GM23338 (cell line): ENCODE data around the gene RIOK3. TPM values are rescaled to one million over a fixed set of nuclear protein-coding genes. Genes with fewer than 3 reads are reported as not detected.

Experiments used
- ATAC-seq: fragments of 200-7000 bp; cut with Tn5 transposase; 3 replicates; pipeline ENCODE4 v1.9.1; 2020
- DNase-seq: peaks from one replicate; pipeline ENCODE4 v3.0.0-alpha.2; 2015; ENCODE audit warnings: low spot score
- H2AFZ ChIP-seq: fragments of 200-600 bp; sonication (generic); 2 replicates; pipeline ENCODE4 v1.8.0; 2016; ENCODE audit warnings: antibody characterized with exemption, mild to moderate bottlenecking, moderate library complexity
- H3F3A ChIP-seq: fragments of 200-600 bp; sonication (generic); replicated peaks from 2 replicates; pipeline ENCODE4 v1.8.0; 2017; ENCODE audit warnings: antibody characterized with exemption, mixed run types, low read depth
- H3K27ac ChIP-seq: fragments of 200-600 bp; sonication (generic); 2 replicates; pipeline ENCODE4 v1.6.1; 2016; ENCODE audit warnings: low read depth
- H3K27me3 ChIP-seq: fragments of 200-600 bp; sonication (generic); 2 replicates; pipeline ENCODE4 v1.8.0; 2016; ENCODE audit warnings: mild to moderate bottlenecking, mixed run types, moderate library complexity; ENCODE audit not compliant: insufficient read depth
- H3K36me3 ChIP-seq: fragments of 200-600 bp; sonication (generic); 2 replicates; pipeline ENCODE4 v1.8.0; 2016; ENCODE audit warnings: mild to moderate bottlenecking; ENCODE audit not compliant: insufficient read depth
- H3K4me1 ChIP-seq: fragments of 200-600 bp; sonication (generic); 2 replicates; pipeline ENCODE4 v1.8.0; 2016; ENCODE audit warnings: mild to moderate bottlenecking, moderate library complexity; ENCODE audit not compliant: insufficient read depth
- H3K4me2 ChIP-seq: fragments of 200-600 bp; sonication (generic); 2 replicates; pipeline ENCODE4 v1.7.1; 2017; ENCODE audit warnings: mixed run types
- H3K4me3 ChIP-seq: fragments of 200-600 bp; sonication (generic); 2 replicates; pipeline ENCODE4 v1.6.1; 2016; ENCODE audit warnings: mixed run types
- H3K79me2 ChIP-seq: fragments of 200-600 bp; sonication (generic); replicated peaks from 2 replicates; pipeline ENCODE4 v1.8.0; 2017; ENCODE audit warnings: mild to moderate bottlenecking; ENCODE audit not compliant: insufficient read depth
- H3K9me2 ChIP-seq: fragments of 200-600 bp; sonication (generic); 2 replicates; pipeline ENCODE4 v1.8.0; 2017; ENCODE audit not compliant: insufficient read depth
- H4K20me1 ChIP-seq: fragments of 200-600 bp; sonication (generic); replicated peaks from 2 replicates; pipeline ENCODE4 v1.8.0; 2017; ENCODE audit warnings: mild to moderate bottlenecking; ENCODE audit not compliant: insufficient read depth
- H3K27ac Mint-ChIP-seq: 2 replicates; pipeline ENCODE4 v1.8.0; 2020; ENCODE audit warnings: inconsistent platforms, mild to moderate bottlenecking, moderate library complexity, mixed read lengths
- H3K27me3 Mint-ChIP-seq: 3 replicates; pipeline ENCODE4 v1.8.0; 2022; ENCODE audit warnings: low read depth, mild to moderate bottlenecking, moderate library complexity, mixed read lengths, inconsistent platforms; ENCODE audit not compliant: insufficient read depth, poor library complexity
- H3K36me3 Mint-ChIP-seq: 3 replicates; pipeline ENCODE4 v1.8.0; 2021; ENCODE audit warnings: low read depth, mild to moderate bottlenecking, inconsistent platforms, moderate library complexity, mixed read lengths
- H3K4me1 Mint-ChIP-seq: 3 replicates; pipeline ENCODE4 v1.8.0; 2020; ENCODE audit warnings: mild to moderate bottlenecking, inconsistent platforms, mixed read lengths
- H3K4me3 Mint-ChIP-seq: 3 replicates; pipeline ENCODE4 v1.8.0; 2021; ENCODE audit warnings: moderate library complexity, mild to moderate bottlenecking, inconsistent platforms, mixed read lengths
- H3K9me3 Mint-ChIP-seq: 3 replicates; pipeline ENCODE4 v1.8.0; 2020; ENCODE audit warnings: moderate library complexity, mild to moderate bottlenecking, inconsistent platforms, mixed read lengths
- CREB1 ChIP-seq: fragments of 250-450 bp; sonication (Bioruptor Pico); IDR thresholded peaks from 2 replicates; pipeline ENCODE4 v1.5.0; 2020; ENCODE audit warnings: low read depth, mild to moderate bottlenecking, moderate library complexity
- EZH2 ChIP-seq: fragments of 200-600 bp; sonication (generic); IDR thresholded peaks from one replicate; pipeline ENCODE4 v1.8.0; 2017; ENCODE audit warnings: antibody characterized with exemption, mild to moderate bottlenecking, low read depth; ENCODE audit not compliant: unreplicated experiment
- EZH2phosphoT487 ChIP-seq: fragments of 200-600 bp; sonication (generic); IDR thresholded peaks from one replicate; pipeline ENCODE4 v1.8.1; 2018; ENCODE audit warnings: antibody characterized with exemption; ENCODE audit not compliant: unreplicated experiment
- JUNB ChIP-seq: IDR thresholded peaks from one replicate; pipeline ENCODE4 v1.6.1; 2016; ENCODE audit warnings: antibody characterized with exemption; ENCODE audit not compliant: unreplicated experiment
- NANOG ChIP-seq: IDR thresholded peaks from 2 replicates; pipeline ENCODE4 v1.6.1; 2016; ENCODE audit warnings: antibody characterized with exemption, borderline replicate concordance
- POLR2AphosphoS5 ChIP-seq: IDR thresholded peaks from 2 replicates; pipeline ENCODE4 v1.6.1; 2016; ENCODE audit warnings: antibody characterized with exemption, low read depth
- STAT1 ChIP-seq: IDR thresholded peaks from one replicate; pipeline ENCODE4 v1.6.1; 2016; ENCODE audit warnings: antibody characterized with exemption; ENCODE audit not compliant: unreplicated experiment
- ZNF114 ChIP-seq: fragments of 250-450 bp; sonication (Bioruptor Pico); IDR thresholded peaks from 2 replicates; pipeline ENCODE4 v1.5.0; 2020; ENCODE audit warnings: mild to moderate bottlenecking, moderate library complexity
- ZNF331 ChIP-seq: fragments of 250-450 bp; sonication (Bioruptor Pico); IDR thresholded peaks from 2 replicates; pipeline ENCODE4 v1.5.0; 2020; ENCODE audit warnings: low read depth, mild to moderate bottlenecking, moderate library complexity
- polyA plus RNA-seq: library from polyadenylated mRNA; unstranded; fragments of >200 nt; fragmentation: Nextera tagmentation; extraction: Ambion mirVana; gene quantifications from 2 replicates; pipeline ENCODE4 v1.2.1, GENCODE V29; 2016
- total RNA-seq: library from RNA; depleted of rRNA; stranded (reverse); fragments of >200 nt; shearing (Covaris generic); gene quantifications from 2 replicates; pipeline ENCODE4 v1.2.3, GENCODE V29; 2014
- TF ChIP-seq, protein P1 (sequence below): IDR thresholded peaks from 2 replicates; pipeline ENCODE4 v1.6.1; 2016; ENCODE audit warnings: antibody characterized with exemption
- TF ChIP-seq, protein P2 (sequence below), 2 experiments: fragments of 200-600 bp in 1 of 2; sonication (generic) in 1 of 2; conservative IDR thresholded peaks; 2 replicates each; pipeline versions ENCODE4 v1.5.1 to v1.6.1; 2016 to 2017; ENCODE audit warnings: antibody characterized with exemption in 2 of 2, low read depth in 2 of 2, mild to moderate bottlenecking in 2 of 2, moderate library complexity in 1 of 2
- TF ChIP-seq, protein P3 (sequence below): fragments of 250-450 bp; sonication (Bioruptor Pico); IDR thresholded peaks from 2 replicates; pipeline ENCODE4 v1.5.0; 2020; ENCODE audit warnings: mild to moderate bottlenecking, moderate library complexity
- TF ChIP-seq, protein P4 (sequence below): IDR thresholded peaks from one replicate; pipeline ENCODE4 v1.6.1; 2018; ENCODE audit warnings: antibody characterized with exemption; ENCODE audit not compliant: unreplicated experiment

RIOK3 gene
- total and polyA plus RNA-seq, 2 experiments from 2014 or later: 20.8 to 22.1 TPM

DNA sequence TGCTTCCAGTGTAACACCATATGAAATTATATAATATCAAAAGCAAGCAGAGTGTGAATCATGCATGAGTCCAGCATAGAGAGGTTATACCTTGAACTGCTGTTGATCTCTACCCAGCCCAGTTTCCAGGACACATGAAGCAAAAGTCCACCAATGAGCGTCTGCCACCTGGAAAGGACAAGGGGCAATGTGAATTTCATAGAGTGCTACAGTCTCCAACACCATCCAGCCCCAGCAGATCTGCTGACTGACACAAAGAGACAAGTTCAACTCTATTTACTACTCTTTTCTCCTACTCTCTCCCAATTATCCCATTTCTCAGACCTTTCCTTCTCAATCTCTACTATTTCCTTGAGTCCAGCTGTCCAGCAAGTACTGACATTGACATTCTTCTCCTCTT, 31.8 kb upstream of the RIOK3 start:
- Histone ChIP-seq H3K79me2 (no peaks in the 10 kb centered on the region), H4K20me1 (no peaks in the 10 kb centered on the region; the same call in 1 of the 2 replicates), H3F3A (no peaks in the 10 kb centered on the region), H3K4me2 (no peak overlapping the region), H3K4me1 (no peaks in the 10 kb centered on the region; the same call in 1 of the 2 replicates), H3K27me3 (no peaks in the 10 kb centered on the region), H3K36me3 (no peaks in the 10 kb centered on the region; the same call in 1 of the 2 replicates), H3K4me3 (no peak overlapping the region), H2AFZ (no peak overlapping the region), H3K27ac (no peak overlapping the region), H3K9me2 (no peaks in the 10 kb centered on the region)
- TF ChIP-seq, protein P1, sequence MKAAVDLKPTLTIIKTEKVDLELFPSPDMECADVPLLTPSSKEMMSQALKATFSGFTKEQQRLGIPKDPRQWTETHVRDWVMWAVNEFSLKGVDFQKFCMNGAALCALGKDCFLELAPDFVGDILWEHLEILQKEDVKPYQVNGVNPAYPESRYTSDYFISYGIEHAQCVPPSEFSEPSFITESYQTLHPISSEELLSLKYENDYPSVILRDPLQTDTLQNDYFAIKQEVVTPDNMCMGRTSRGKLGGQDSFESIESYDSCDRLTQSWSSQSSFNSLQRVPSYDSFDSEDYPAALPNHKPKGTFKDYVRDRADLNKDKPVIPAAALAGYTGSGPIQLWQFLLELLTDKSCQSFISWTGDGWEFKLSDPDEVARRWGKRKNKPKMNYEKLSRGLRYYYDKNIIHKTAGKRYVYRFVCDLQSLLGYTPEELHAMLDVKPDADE: no peak
- TF ChIP-seq POLR2AphosphoS5 (no peak), JUNB (no peak), EZH2 (no peak), ZNF114 (no peak), STAT1 (no peak), NANOG (no peak), CREB1 (no peak), ZNF331 (no peak), EZH2phosphoT487 (no peak)
- TF ChIP-seq, protein P2, sequence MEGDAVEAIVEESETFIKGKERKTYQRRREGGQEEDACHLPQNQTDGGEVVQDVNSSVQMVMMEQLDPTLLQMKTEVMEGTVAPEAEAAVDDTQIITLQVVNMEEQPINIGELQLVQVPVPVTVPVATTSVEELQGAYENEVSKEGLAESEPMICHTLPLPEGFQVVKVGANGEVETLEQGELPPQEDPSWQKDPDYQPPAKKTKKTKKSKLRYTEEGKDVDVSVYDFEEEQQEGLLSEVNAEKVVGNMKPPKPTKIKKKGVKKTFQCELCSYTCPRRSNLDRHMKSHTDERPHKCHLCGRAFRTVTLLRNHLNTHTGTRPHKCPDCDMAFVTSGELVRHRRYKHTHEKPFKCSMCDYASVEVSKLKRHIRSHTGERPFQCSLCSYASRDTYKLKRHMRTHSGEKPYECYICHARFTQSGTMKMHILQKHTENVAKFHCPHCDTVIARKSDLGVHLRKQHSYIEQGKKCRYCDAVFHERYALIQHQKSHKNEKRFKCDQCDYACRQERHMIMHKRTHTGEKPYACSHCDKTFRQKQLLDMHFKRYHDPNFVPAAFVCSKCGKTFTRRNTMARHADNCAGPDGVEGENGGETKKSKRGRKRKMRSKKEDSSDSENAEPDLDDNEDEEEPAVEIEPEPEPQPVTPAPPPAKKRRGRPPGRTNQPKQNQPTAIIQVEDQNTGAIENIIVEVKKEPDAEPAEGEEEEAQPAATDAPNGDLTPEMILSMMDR (conservative IDR thresholded peaks at IDR 0.05; ENCODE audit: low read depth in 2 of 2): no peak
- TF ChIP-seq, protein P3, sequence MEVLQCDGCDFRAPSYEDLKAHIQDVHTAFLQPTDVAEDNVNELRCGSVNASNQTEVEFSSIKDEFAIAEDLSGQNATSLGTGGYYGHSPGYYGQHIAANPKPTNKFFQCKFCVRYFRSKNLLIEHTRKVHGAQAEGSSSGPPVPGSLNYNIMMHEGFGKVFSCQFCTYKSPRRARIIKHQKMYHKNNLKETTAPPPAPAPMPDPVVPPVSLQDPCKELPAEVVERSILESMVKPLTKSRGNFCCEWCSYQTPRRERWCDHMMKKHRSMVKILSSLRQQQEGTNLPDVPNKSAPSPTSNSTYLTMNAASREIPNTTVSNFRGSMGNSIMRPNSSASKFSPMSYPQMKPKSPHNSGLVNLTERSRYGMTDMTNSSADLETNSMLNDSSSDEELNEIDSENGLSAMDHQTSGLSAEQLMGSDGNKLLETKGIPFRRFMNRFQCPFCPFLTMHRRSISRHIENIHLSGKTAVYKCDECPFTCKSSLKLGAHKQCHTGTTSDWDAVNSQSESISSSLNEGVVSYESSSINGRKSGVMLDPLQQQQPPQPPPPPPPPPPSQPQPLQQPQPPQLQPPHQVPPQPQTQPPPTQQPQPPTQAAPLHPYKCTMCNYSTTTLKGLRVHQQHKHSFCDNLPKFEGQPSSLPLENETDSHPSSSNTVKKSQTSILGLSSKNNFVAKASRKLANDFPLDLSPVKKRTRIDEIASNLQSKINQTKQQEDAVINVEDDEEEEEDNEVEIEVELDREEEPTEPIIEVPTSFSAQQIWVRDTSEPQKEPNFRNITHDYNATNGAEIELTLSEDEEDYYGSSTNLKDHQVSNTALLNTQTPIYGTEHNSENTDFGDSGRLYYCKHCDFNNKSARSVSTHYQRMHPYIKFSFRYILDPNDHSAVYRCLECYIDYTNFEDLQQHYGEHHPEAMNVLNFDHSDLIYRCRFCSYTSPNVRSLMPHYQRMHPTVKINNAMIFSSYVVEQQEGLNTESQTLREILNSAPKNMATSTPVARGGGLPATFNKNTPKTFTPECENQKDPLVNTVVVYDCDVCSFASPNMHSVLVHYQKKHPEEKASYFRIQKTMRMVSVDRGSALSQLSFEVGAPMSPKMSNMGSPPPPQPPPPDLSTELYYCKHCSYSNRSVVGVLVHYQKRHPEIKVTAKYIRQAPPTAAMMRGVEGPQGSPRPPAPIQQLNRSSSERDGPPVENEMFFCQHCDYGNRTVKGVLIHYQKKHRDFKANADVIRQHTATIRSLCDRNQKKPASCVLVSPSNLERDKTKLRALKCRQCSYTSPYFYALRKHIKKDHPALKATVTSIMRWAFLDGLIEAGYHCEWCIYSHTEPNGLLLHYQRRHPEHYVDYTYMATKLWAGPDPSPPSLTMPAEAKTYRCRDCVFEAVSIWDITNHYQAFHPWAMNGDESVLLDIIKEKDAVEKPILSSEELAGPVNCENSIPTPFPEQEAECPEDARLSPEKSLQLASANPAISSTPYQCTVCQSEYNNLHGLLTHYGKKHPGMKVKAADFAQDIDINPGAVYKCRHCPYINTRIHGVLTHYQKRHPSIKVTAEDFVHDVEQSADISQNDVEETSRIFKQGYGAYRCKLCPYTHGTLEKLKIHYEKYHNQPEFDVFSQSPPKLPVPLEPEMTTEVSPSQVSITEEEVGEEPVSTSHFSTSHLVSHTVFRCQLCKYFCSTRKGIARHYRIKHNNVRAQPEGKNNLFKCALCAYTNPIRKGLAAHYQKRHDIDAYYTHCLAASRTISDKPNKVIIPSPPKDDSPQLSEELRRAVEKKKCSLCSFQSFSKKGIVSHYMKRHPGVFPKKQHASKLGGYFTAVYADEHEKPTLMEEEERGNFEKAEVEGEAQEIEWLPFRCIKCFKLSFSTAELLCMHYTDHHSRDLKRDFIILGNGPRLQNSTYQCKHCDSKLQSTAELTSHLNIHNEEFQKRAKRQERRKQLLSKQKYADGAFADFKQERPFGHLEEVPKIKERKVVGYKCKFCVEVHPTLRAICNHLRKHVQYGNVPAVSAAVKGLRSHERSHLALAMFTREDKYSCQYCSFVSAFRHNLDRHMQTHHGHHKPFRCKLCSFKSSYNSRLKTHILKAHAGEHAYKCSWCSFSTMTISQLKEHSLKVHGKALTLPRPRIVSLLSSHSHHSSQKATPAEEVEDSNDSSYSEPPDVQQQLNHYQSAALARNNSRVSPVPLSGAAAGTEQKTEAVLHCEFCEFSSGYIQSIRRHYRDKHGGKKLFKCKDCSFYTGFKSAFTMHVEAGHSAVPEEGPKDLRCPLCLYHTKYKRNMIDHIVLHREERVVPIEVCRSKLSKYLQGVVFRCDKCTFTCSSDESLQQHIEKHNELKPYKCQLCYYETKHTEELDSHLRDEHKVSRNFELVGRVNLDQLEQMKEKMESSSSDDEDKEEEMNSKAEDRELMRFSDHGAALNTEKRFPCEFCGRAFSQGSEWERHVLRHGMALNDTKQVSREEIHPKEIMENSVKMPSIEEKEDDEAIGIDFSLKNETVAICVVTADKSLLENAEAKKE (CRISPR knock-in tag): no peak
- TF ChIP-seq, protein P4, sequence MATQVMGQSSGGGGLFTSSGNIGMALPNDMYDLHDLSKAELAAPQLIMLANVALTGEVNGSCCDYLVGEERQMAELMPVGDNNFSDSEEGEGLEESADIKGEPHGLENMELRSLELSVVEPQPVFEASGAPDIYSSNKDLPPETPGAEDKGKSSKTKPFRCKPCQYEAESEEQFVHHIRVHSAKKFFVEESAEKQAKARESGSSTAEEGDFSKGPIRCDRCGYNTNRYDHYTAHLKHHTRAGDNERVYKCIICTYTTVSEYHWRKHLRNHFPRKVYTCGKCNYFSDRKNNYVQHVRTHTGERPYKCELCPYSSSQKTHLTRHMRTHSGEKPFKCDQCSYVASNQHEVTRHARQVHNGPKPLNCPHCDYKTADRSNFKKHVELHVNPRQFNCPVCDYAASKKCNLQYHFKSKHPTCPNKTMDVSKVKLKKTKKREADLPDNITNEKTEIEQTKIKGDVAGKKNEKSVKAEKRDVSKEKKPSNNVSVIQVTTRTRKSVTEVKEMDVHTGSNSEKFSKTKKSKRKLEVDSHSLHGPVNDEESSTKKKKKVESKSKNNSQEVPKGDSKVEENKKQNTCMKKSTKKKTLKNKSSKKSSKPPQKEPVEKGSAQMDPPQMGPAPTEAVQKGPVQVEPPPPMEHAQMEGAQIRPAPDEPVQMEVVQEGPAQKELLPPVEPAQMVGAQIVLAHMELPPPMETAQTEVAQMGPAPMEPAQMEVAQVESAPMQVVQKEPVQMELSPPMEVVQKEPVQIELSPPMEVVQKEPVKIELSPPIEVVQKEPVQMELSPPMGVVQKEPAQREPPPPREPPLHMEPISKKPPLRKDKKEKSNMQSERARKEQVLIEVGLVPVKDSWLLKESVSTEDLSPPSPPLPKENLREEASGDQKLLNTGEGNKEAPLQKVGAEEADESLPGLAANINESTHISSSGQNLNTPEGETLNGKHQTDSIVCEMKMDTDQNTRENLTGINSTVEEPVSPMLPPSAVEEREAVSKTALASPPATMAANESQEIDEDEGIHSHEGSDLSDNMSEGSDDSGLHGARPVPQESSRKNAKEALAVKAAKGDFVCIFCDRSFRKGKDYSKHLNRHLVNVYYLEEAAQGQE: no peak
- no peak for DNase-seq
- no peaks in the 10 kb centered on the region for H3K27me3 Mint-ChIP-seq
- H3K27ac Mint-ChIP-seq: no peak overlapping the region
- H3K36me3 Mint-ChIP-seq: no peaks in the 10 kb centered on the region
- H3K4me1 Mint-ChIP-seq: peaks cover 12% of the 10 kb centered on the region
- no peak overlapping the region for H3K4me3 Mint-ChIP-seq
- H3K9me3 Mint-ChIP-seq: peaks cover 1% of the 10 kb centered on the region; the same call in 2 of the 3 replicates
- no peak for ATAC-seq
